Measurements from ENCODE around the gene TMEM238. TPM values are rescaled to one million over a fixed set of nuclear protein-coding genes. Genes with fewer than 3 reads are reported as not detected.

Gene TMEM238
- total and polyA plus RNA-seq, 5 donors, result 0.14 to 1.2 (median 0.47) TPM

DNA sequence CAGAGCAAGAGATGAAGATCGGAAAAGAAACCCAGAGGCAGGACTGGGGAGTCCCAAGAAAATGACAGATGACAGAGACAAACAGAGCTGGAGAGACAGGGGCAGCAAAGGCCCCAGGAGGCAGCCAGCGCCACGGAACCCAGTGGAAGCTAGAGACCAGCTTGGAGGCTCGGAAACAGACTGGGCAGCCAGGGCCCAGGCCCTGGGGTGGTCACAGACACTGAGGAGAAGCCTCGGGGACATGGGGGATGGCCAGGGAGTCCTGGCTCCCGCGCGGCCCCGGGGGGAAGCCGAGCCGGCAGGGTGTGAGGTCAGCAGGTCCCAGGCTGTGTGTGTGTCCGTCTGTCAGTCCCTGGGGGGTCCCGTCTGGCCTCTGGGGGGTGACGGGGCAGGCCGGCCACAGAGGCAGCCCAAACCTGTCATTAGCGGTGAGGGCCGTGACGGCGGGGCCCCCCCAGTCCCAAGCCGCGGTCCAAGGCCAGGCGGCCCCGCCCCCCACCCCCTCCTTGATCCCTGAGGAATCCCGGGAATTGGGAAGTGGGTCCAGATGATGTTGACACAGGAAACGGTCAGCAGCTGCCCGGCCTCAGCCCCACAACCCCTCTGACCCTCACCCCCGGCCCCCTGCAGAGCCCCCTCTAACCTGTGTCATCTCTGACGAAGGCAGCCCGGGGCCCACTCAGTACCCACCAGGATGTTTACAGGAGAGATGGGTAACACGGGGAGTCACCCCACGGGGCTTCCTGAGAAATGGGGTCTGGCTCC is 9.9 kb downstream of the TMEM238 start:
- Histone ChIP-seq H3K4me1 (ENCODE audit: control insufficient read depth, insufficient read depth, low read length) (no peaks in the 10 kb centered on the region), H3K27ac (ENCODE audit: low read length) (no peak overlapping the region), H3K4me3 (ENCODE audit: low read length) (no peak overlapping the region), H3K27me3 (ENCODE audit: control insufficient read depth, insufficient read depth) (no peaks in the 10 kb centered on the region), H3K9me3 (ENCODE audit: control insufficient read depth, low read length) (no peaks in the 10 kb centered on the region)
- DNase-seq, result peak in 1 of 3 donors; percentile 33
- no peak for ATAC-seq
- intact Hi-C loops (cut with DNase I), result loop anchor here in 1 of 4 donors (10.0 kb wide), 1 partner anchor 69 kb away; no protein-coding TSS in a partner anchor
- WGBS, result 12% methylated on average over 31 of the region's 31 CpGs

DNA sequence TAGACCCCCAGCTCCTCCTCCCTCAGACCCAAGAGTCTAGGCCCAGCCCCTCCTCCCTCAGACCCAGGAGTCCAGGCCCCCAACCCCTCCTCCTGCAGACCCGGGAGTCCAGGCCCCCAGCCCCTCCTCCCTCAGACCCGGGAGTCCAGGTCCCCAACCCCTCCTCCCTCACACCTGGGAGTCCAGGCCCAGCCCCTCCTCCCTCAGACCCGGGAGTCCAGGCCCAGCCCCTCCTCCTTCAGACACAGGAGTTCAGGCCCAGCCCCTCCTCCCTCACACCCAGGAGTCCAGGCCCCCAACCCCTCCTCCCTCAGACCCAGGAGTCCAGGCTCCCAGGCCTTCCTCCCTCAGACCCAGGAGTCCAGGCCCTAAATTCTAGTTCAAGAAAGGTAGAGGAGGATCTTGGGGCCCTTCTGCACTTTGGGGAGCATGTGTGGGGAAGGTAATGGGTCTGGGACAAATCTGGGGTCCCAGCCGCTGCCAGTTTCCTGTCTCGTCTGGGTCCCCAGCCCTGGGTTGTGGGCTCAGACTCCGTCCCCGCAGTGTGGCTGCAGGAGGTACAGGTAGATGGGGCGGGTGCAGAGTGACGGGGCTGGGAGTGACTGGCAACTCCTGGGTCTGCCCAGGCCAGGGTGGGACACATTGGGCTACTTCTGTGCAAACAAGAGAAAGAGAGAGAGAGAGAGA is 10.6 kb downstream of the TMEM238 start:
- H3K27me3 ChIP-seq (ENCODE audit: control insufficient read depth, insufficient read depth), result no peaks in the 10 kb centered on the region
- no peaks in the 10 kb centered on the region for H3K4me1 ChIP-seq (ENCODE audit: control insufficient read depth, insufficient read depth, low read length)
- H3K27ac ChIP-seq (ENCODE audit: low read length), result no peak overlapping the region
- H3K9me3 ChIP-seq (ENCODE audit: control insufficient read depth, low read length), result no peaks in the 10 kb centered on the region
- WGBS, result 57% methylated on average over 9 of the region's 9 CpGs
- DNase-seq (peak in 1 of 3 donors; percentile 17), ATAC-seq (no peak)
- intact Hi-C loops (cut with DNase I), result loop anchor here in 1 of 4 donors (10.0 kb wide), 1 partner anchor 69 kb away; no protein-coding TSS in a partner anchor
- H3K4me3 ChIP-seq (ENCODE audit: low read length), result no peak overlapping the region

DNA sequence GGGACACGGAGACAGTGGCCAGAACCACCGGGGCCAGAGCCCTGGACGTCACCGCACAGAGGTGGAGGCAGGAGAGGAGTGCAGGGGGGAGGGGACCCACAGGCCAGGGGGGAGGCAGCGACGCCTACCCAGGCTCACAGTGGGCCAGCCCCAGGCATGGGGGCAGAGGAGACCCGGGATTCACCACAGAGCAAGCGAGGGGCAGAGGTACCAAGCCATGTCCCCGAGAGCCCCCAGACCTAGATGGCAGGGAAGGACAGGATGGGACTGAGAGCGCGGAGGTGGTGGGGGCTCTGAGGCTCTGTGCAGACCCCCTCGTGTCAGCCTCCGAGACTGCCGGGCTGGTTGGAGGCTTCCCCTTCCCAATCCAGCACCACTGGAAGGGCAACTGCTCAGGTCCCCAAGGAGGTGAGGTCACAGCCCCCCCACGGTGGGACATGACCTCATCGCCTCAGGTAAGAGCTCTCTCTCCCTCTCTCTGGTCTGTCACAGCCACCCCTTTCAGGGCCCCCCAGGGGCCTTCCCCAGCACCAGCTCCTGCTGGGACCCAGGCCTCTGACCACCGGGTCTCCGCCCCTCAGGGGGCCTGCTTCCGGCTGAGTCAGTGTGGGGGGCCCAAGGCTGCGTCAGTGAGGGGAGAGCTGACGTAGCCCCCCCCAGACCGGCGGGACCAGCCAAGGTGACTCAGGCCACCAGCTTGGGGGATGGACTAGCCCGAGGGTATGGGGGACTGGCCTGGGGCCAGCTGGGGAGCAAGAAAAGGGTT is 11.6 kb downstream of the TMEM238 start:
- ATAC-seq (peak in 1 of 2 donors; percentile 22), DNase-seq (peak in 1 of 3 donors; percentile 42)
- intact Hi-C loops (cut with DNase I), result loop anchor here in 1 of 4 donors (10.0 kb wide), 1 partner anchor 68 kb away; no protein-coding TSS in a partner anchor
- Histone ChIP-seq H3K4me1 (ENCODE audit: control insufficient read depth, insufficient read depth, low read length) (no peaks in the 10 kb centered on the region), H3K27me3 (ENCODE audit: control insufficient read depth, insufficient read depth) (no peaks in the 10 kb centered on the region), H3K27ac (ENCODE audit: low read length) (no peak overlapping the region), H3K4me3 (ENCODE audit: low read length) (no peak overlapping the region), H3K9me3 (ENCODE audit: control insufficient read depth, low read length) (no peaks in the 10 kb centered on the region)
- WGBS, result 43% methylated on average over 24 of the region's 24 CpGs

DNA sequence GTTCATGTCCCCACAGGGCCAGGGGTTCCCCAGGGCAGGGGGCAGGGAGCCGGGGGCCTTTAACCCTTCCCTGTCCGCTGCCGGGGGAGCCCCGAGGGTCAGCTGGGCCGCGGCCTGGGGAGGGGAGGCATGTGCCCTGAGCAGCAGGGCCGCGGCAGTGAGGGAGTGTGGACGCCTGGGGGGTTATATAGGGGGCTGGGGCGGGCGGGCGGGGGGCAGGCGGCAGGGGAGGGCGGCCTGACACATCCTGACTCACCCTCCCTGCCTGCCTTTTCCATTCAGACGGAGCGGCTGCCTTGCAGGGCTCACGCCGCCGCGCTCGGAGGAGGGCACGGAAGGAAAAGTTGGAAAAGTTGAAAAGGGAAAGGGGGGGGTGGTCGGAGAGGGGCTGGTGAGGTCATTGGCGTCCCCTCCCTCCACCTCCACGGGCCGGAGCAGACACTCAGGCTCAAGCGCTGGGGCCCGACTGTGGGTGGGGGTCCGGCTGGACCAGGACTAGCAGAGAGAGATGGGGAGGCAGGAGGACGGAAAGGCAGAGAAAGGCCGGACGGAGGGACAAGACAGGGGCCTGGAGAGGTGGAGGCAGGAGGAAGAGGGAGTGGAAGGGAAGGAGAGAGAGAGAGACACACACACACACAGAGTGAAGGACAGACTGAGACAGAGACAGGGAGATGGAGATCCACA is 13.6 kb downstream of the TMEM238 start, which contains the start of gene IL11:
IL11 (minus strand) TSS at position 159 of the 684 bp plus-strand sequence; CDS start at position 6, 153 bp downstream.
- Histone ChIP-seq H3K27me3 (ENCODE audit: control insufficient read depth, insufficient read depth) (no peaks in the 10 kb centered on the region), H3K4me1 (ENCODE audit: control insufficient read depth, insufficient read depth, low read length) (no peaks in the 10 kb centered on the region), H3K27ac (ENCODE audit: low read length) (no peak within 1 kb of the TSS), H3K4me3 (ENCODE audit: low read length) (peak within 1 kb of the TSS; percentile 51), H3K9me3 (ENCODE audit: control insufficient read depth, low read length) (no peaks in the 10 kb centered on the region)
- intact Hi-C loops (cut with DNase I), result loop anchor here in 1 of 4 donors (10.0 kb wide), 1 partner anchor 66 kb away; no protein-coding TSS in a partner anchor
- DNase-seq (peak in 1 of 3 donors; percentile 31), ATAC-seq (no peak)
- WGBS, result 5% methylated on average over 32 of the region's 32 CpGs

DNA sequence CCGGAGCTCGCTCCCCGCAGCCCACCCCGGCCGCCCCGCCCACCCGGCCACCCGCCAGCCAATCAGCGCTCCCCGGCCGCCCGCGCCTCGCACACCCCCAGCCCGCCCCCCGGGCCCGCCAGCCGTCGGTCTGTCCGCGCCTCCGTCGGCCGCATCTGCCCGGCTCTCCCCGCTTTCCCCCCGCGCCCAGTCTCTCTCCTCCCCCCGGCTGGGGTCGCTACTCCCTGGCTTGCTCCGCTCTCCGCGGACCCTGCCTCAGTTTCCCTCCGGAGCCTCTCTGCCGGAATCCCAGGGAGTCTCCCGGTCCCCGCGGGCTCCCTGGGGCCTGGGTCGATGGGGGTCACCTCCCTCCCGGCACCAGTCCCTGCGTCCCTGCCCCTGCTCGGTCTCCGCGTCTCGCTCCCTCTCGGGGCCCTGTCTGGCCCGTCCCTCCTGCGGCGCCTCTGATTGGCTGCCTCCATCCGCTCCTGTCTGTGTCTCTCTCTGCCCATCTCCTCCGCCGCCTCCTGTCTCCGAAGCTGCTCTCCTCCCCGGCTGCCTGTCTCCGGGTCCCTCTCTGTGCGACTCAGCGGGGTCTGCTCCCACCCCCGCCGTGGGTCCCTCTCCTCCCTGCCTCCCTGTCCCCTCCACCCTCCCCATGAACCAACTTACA is 14.3 kb downstream of the TMEM238 start:
- 1% methylated on average over 59 of the region's 59 CpGs for WGBS
- Histone ChIP-seq H3K4me1 (ENCODE audit: control insufficient read depth, insufficient read depth, low read length) (no peaks in the 10 kb centered on the region), H3K27ac (ENCODE audit: low read length) (no peak overlapping the region), H3K4me3 (ENCODE audit: low read length) (peak overlapping the region; percentile 51), H3K9me3 (ENCODE audit: control insufficient read depth, low read length) (no peaks in the 10 kb centered on the region), H3K27me3 (ENCODE audit: control insufficient read depth, insufficient read depth) (no peaks in the 10 kb centered on the region)
- DNase-seq (no peak), ATAC-seq (peak in 1 of 2 donors; percentile 36)
- intact Hi-C loops (cut with DNase I), result loop anchor here in 1 of 4 donors (10.0 kb wide), 1 partner anchor 65 kb away; no protein-coding TSS in a partner anchor

DNA sequence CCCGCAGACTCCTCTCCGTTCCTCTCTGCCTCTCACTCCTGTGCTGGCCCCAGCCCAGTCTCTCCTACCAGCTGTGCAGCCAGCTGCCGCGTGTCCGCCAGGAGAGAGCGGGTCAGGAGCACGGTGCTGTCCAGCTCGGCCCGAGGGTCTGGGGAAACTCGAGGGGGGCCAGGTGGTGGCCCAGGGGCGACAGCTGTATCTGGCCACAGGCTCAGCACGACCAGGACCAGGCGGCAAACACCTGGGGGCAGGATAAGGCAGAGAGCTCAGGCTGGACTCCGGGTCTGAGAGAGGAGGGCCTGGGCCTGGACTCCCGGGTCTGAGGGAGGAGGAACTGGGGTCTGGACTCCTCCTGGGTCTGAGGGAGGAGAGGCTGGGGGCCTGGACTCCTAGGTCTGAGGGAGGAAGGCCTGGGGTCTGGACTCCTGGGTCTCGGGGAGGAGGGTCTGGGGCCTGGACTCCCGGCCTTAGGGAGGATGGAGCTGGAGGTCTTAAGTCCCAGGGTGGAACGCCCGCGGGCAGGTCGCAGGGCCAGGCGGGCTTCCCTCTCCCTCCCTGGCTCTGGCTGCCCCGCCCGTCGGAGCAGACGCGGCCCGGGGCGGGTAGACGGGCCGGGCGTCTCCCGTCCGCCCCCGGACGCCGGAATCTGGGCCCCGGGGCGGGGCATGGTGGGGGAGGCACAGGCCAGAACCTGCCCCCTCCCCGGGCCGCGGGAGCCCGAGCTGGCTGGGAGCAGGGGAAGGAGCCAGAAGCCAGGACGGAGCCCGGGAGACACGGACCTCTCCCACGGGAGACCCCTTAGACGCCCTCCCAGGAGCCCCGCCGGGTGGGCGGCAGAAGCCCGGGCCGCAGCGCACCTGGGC is 15.2 kb downstream of the TMEM238 start:
- H3K4me1 ChIP-seq (ENCODE audit: control insufficient read depth, insufficient read depth, low read length), result no peaks in the 10 kb centered on the region
- intact Hi-C loops (cut with DNase I), result no loop called here
- 12% methylated on average over 54 of the region's 54 CpGs for WGBS
- H3K27ac ChIP-seq (ENCODE audit: low read length), result no peak overlapping the region
- peak in 2 of 3 donors; percentile 42 to 79 for DNase-seq
- H3K4me3 ChIP-seq (ENCODE audit: low read length), result peak overlapping the region; percentile 51
- H3K9me3 ChIP-seq (ENCODE audit: control insufficient read depth, low read length), result no peaks in the 10 kb centered on the region
- H3K27me3 ChIP-seq (ENCODE audit: control insufficient read depth, insufficient read depth), result no peaks in the 10 kb centered on the region
- ATAC-seq, result peak in 1 of 2 donors; percentile 69

DNA sequence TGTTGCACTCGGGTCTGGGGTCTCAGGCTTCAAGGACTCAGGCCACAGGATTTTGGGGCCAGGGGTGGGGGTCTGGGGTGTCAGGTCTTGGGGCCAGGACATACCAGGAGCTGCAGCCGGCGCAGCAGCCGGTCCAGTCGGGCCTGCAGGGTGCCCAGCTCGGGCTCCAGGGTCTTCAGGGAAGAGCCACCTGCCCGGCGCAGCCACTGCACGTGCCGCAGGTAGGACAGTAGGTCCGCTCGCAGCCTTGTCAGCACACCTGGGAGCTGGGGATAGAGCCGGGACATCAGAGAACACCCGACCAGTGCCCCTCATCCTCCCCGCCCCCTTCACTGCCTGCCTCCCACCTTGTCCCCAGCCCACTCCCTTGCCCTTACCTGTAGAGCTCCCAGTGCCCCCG is 16.0 kb downstream of the TMEM238 start:
- ATAC-seq, result no peak
- Histone ChIP-seq H3K27ac (ENCODE audit: low read length) (no peak overlapping the region), H3K9me3 (ENCODE audit: control insufficient read depth, low read length) (no peaks in the 10 kb centered on the region), H3K27me3 (ENCODE audit: control insufficient read depth, insufficient read depth) (no peaks in the 10 kb centered on the region), H3K4me3 (ENCODE audit: low read length) (no peak overlapping the region), H3K4me1 (ENCODE audit: control insufficient read depth, insufficient read depth, low read length) (no peaks in the 10 kb centered on the region)
- intact Hi-C loops (cut with DNase I), result no loop called here
- DNase-seq, result no peak
- WGBS, result 88% methylated on average over 16 of the region's 16 CpGs

DNA sequence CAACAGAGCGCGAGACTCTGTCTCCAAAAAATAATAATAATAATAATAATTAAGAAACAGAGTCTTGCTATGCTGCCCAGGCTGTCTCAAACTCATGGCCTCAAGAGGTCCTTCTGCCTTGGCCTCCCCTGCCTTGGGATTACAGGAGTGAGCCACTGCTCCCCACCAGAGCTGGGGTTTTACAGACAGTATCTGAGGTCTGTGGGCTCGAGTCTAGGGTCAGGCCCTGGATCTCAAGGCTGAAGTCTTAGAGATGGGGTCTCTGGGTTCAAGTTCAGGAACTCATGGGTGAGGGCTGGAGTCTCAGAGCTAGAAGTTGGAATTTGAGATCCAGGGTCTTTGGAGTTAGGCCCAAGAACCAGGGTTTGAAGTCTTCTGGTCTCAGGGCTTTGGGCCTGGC is 17.3 kb downstream of the TMEM238 start:
- Histone ChIP-seq H3K4me1 (ENCODE audit: control insufficient read depth, insufficient read depth, low read length) (no peaks in the 10 kb centered on the region), H3K4me3 (ENCODE audit: low read length) (no peak overlapping the region), H3K27ac (ENCODE audit: low read length) (no peak overlapping the region), H3K9me3 (ENCODE audit: control insufficient read depth, low read length) (no peaks in the 10 kb centered on the region), H3K27me3 (ENCODE audit: control insufficient read depth, insufficient read depth) (no peaks in the 10 kb centered on the region)
- WGBS, result 71% methylated on average over 3 of the region's 3 CpGs
- ATAC-seq (no peak), DNase-seq (no peak)
- intact Hi-C loops (cut with DNase I), result no loop called here

DNA sequence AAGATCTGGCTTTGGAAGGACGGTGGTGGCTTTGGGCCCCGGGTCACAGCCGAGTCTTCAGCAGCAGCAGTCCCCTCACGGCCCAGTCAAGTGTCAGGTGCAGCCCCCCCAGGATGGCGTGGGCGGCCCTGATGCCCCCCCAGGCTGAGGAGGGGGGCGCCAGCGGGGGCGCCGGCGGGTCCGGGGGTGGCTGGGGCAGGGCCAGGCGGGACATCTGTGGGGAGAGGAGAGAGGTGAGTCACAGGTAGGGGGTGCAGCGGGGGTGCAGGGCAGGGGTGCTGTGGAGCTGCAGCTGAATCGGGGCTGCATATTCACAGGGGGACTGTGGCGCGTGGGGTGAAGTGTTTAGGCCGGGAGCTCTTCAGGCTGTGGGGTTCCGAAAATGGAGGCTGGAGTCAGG is 18.1 kb downstream of the TMEM238 start:
- H3K4me3 ChIP-seq (ENCODE audit: low read length), result no peak overlapping the region
- 72% methylated on average over 19 of the region's 19 CpGs for WGBS
- intact Hi-C loops (cut with DNase I), result no loop called here
- no peaks in the 10 kb centered on the region for H3K4me1 ChIP-seq (ENCODE audit: control insufficient read depth, insufficient read depth, low read length)
- no peak for ATAC-seq
- DNase-seq, result no peak
- no peaks in the 10 kb centered on the region for H3K27me3 ChIP-seq (ENCODE audit: control insufficient read depth, insufficient read depth)
- H3K27ac ChIP-seq (ENCODE audit: low read length), result no peak overlapping the region
- H3K9me3 ChIP-seq (ENCODE audit: control insufficient read depth, low read length), result no peaks in the 10 kb centered on the region

Data from right cardiac atrium (tissue), 5 donors.